ENCODE data around the gene CYP2E1. TPM values are rescaled to one million over a fixed set of nuclear protein-coding genes. Genes with fewer than 3 reads are reported as not detected.

The CYP2E1 gene
- total and polyA plus RNA-seq, 10 of the 15 experiments (the other 5 are each of a cell fraction or from before 2014, with no cell fraction given): 0.09 to 1.9 (median 0.28) TPM; not detected in 3

- no peak for TF ChIP-seq ELK1 (IDR thresholded peaks at IDR 0.05; ENCODE audit: low read depth, low read length)
- TF ChIP-seq ESRRA (IDR thresholded peaks at IDR 0.05; ENCODE audit: low read length): no peak
- no peak for TF ChIP-seq RAD51 (IDR thresholded peaks at IDR 0.05)
- no peak for TF ChIP-seq HDGF (IDR thresholded peaks at IDR 0.05)
- TF ChIP-seq USF1 (IDR thresholded peaks at IDR 0.05; ENCODE audit: borderline replicate concordance, extremely low read length, insufficient read depth, low read depth, low read length): no peak
- TF ChIP-seq SREBF2 (IDR thresholded peaks at IDR 0.05; ENCODE audit: low read length): no peak
Observed at GRCh38 chr10:133536198-133536597, 9.0 kb downstream of the CYP2E1 start (continued).

GRCh38 chr10:133537546-133538545 lies 10.7 kb downstream of the CYP2E1 start:
- ATAC-seq (no peak), DNase-seq (ENCODE audit: low read depth, low spot score) (no peak), FAIRE-seq (no peak)
- no TSS peak for BruUV-seq (replicated peaks)
- RAD21 ChIA-PET (ENCODE audit: unreplicated experiment): no interaction called here
- H3K9ac ChIP-seq (ENCODE audit: control insufficient read depth, insufficient read depth, low read length): no peak overlapping the region
- SMC1A ChIA-PET (ENCODE audit: uncharacterized antibody, unreplicated experiment): no interaction called here
- no peak overlapping the region for H3K4me3 ChIP-seq
- 21% methylated on average over 4 of the region's 4 CpGs for WGBS (ENCODE audit: insufficient coverage, insufficient replicate concordance, low lambda C conversion rate, missing lambda C conversion rate)
- intact Hi-C loops (cut with micrococcal nuclease; ENCODE audit: unreplicated experiment): no loop called here
- no peaks in the 10 kb centered on the region for H3K79me2 ChIP-seq (ENCODE audit: control insufficient read depth, insufficient read depth, low read length)
- H3K27me3 ChIP-seq (replicated peaks in 1 of 2; ENCODE audit: control insufficient read depth in 2 of 2, insufficient read depth in 2 of 2, low read length in 1 of 2): no peaks in the 10 kb centered on the region
- no peaks in the 10 kb centered on the region for H3K9me3 ChIP-seq (replicated peaks; ENCODE audit: control insufficient read depth, insufficient read depth, low read length)
- H3K4me1 ChIP-seq (ENCODE audit: control insufficient read depth, insufficient read depth, low read length): no peaks in the 10 kb centered on the region
- no peaks in the 10 kb centered on the region for H4K20me1 ChIP-seq (ENCODE audit: control insufficient read depth, insufficient read depth)
- in situ Hi-C loops (cut with MboI): no loop called here
- no peak overlapping the region for H2AFZ ChIP-seq (ENCODE audit: control insufficient read depth, low read depth, low read length)
- no peaks in the 10 kb centered on the region for H3K36me3 ChIP-seq (ENCODE audit: control insufficient read depth in 2 of 2, insufficient read depth in 2 of 2, low read length in 1 of 2)
- POLR2A ChIA-PET: no interaction called here
- CTCF ChIA-PET: interaction anchor here (0.8 kb wide), 1 partner anchor 208 kb away, joined by 3 read pairs; no protein-coding TSS in a partner anchor
- H3K4me2 ChIP-seq (ENCODE audit: control insufficient read depth, insufficient read depth): no peak overlapping the region
- no peak overlapping the region for H3K27ac ChIP-seq (ENCODE audit: control insufficient read depth, insufficient read depth)
- TF ChIP-seq SPI1 (IDR thresholded peaks at IDR 0.05; ENCODE audit: borderline replicate concordance, insufficient read depth, low read depth, low read length) (no peak), SMC3 (IDR thresholded peaks at IDR 0.05; ENCODE audit: borderline replicate concordance, low read length) (no peak), SREBF2 (IDR thresholded peaks at IDR 0.05; ENCODE audit: low read length) (no peak), NRF1 (conservative IDR thresholded peaks at IDR 0.05; ENCODE audit: low read depth, low read length) (no peak), YBX1 (IDR thresholded peaks at IDR 0.05) (no peak), SIN3A (IDR thresholded peaks at IDR 0.05; ENCODE audit: low read depth, low read length) (no peak), ZBTB40 (IDR thresholded peaks at IDR 0.05; ENCODE audit: borderline replicate concordance) (no peak)

Data from GM12878 (cell line).